ENCODE data around the gene FILIP1L. TPM values are rescaled to one million over a fixed set of nuclear protein-coding genes. Genes with fewer than 3 reads are reported as not detected.

The FILIP1L gene
- total and polyA plus RNA-seq, 7 donors: 9.2 to 274 (median 78.5) TPM

GRCh38 chr3:100020876-100021644, 93.2 kb downstream of the FILIP1L start:
- Histone ChIP-seq H3K9me3 (no peaks in the 10 kb centered on the region), H3K27ac (peak overlapping the region; percentile 58), H3K4me1 (peaks cover 37% of the 10 kb centered on the region), H3K27me3 (ENCODE audit: insufficient read depth in 3 of 3, low read length in 2 of 3) (no peaks in the 10 kb centered on the region), H3K36me3 (ENCODE audit: insufficient read depth in 1 of 2, low read depth in 1 of 2) (no peaks in the 10 kb centered on the region), H3K4me3 (no peak overlapping the region)
- TF ChIP-seq CTCF (IDR thresholded peaks at IDR 0.05): no peak
- DNase-seq (no peak), ATAC-seq (peak in 2 of 4 donors; percentile 43 to 60)
- intact Hi-C loops (cut with DNase I): no loop called here
- 51 to 87% (median 55%) methylated on average over 9 of the region's 9 CpGs for WGBS, 3 donors

- Histone ChIP-seq H3K36me3 (ENCODE audit: insufficient read depth in 1 of 2, low read depth in 1 of 2) (no peaks in the 10 kb centered on the region), H3K4me3 (no peak overlapping the region), H3K4me1 (peaks cover 34% of the 10 kb centered on the region), H3K27ac (peak overlapping the region; percentile 6), H3K27me3 (ENCODE audit: insufficient read depth in 3 of 3, low read length in 2 of 3) (no peaks in the 10 kb centered on the region), H3K9me3 (peaks cover 6% of the 10 kb centered on the region)
- no peak for ATAC-seq
- WGBS, 3 donors: 98 to 100% (median 100%) methylated on average over 1 of the region's 1 CpG
- intact Hi-C loops (cut with DNase I): no loop called here
- no peak for DNase-seq
- TF ChIP-seq CTCF (IDR thresholded peaks at IDR 0.05): no peak
These were observed 94.6 kb downstream of the FILIP1L start for GRCh38 chr3:100019719-100020118.

- Histone ChIP-seq H3K4me3 (no peak overlapping the region), H3K27ac (no peak overlapping the region), H3K9me3 (peaks cover 6% of the 10 kb centered on the region), H3K4me1 (peaks cover 25% of the 10 kb centered on the region), H3K36me3 (ENCODE audit: insufficient read depth in 1 of 2, low read depth in 1 of 2) (no peaks in the 10 kb centered on the region), H3K27me3 (ENCODE audit: insufficient read depth in 3 of 3, low read length in 2 of 3) (no peaks in the 10 kb centered on the region)
- DNase-seq (no peak), ATAC-seq (no peak)
- TF ChIP-seq CTCF (IDR thresholded peaks at IDR 0.05): no peak
- intact Hi-C loops (cut with DNase I): no loop called here
These were observed 95.5 kb downstream of the FILIP1L start for GRCh38 chr3:100018806-100019205.

- H3K27ac ChIP-seq: peak overlapping the region; percentile 38
- intact Hi-C loops (cut with DNase I): no loop called here
- no peak for ATAC-seq
- H3K27me3 ChIP-seq (ENCODE audit: insufficient read depth in 3 of 3, low read length in 2 of 3): no peaks in the 10 kb centered on the region
- no peak for TF ChIP-seq CTCF (IDR thresholded peaks at IDR 0.05)
- no peak for DNase-seq
- peaks cover 2% of the 10 kb centered on the region for H3K9me3 ChIP-seq
- WGBS, 3 donors: 92 to 93% (median 92%) methylated on average over 1 of the region's 1 CpG
- H3K4me3 ChIP-seq: no peak overlapping the region
- H3K36me3 ChIP-seq (ENCODE audit: insufficient read depth in 1 of 2, low read depth in 1 of 2): no peaks in the 10 kb centered on the region
- H3K4me1 ChIP-seq: peaks cover 49% of the 10 kb centered on the region
These were observed 104.2 kb downstream of the FILIP1L start for GRCh38 chr3:100010087-100010417.
